Neuron (in vitro differentiated cells): Measurements from ENCODE around the gene CHD5.

ENCODE experiments used
- H2AFZ ChIP-seq: one replicate; pipeline ENCODE4 v1.6.1; 2013; ENCODE audit warnings: low read depth, mild to moderate bottlenecking, inconsistent platforms, low read length, moderate library complexity
- H3K27me3 ChIP-seq: one replicate; pipeline ENCODE4 v1.6.1; 2013; ENCODE audit warnings: low read length; ENCODE audit not compliant: insufficient read depth
- H3K36me3 ChIP-seq: one replicate; pipeline ENCODE4 v1.6.1; 2013; ENCODE audit warnings: low read length; ENCODE audit not compliant: insufficient read depth
- H3K4me1 ChIP-seq: one replicate; pipeline ENCODE4 v1.6.1; 2013; ENCODE audit warnings: low read length; ENCODE audit not compliant: insufficient read depth
- H3K4me3 ChIP-seq: 2 replicates; pipeline ENCODE4 v1.5.1; 2013; ENCODE audit warnings: mild to moderate bottlenecking, low read length, moderate library complexity
- H3K9me3 ChIP-seq: one replicate; pipeline ENCODE4 v1.6.1; 2013; ENCODE audit warnings: low read length

Gene CHD5

GRCh38 chr1:6152181-6152580 is 27.9 kb downstream of the CHD5 start:
- no peaks in the 10 kb centered on the region for H3K36me3 ChIP-seq
- no peaks in the 10 kb centered on the region for H3K9me3 ChIP-seq
- H3K4me1 ChIP-seq = no peaks in the 10 kb centered on the region
- H3K4me3 ChIP-seq = no peak overlapping the region
- peaks cover 48% of the 10 kb centered on the region for H3K27me3 ChIP-seq
- no peak overlapping the region for H2AFZ ChIP-seq

DNA sequence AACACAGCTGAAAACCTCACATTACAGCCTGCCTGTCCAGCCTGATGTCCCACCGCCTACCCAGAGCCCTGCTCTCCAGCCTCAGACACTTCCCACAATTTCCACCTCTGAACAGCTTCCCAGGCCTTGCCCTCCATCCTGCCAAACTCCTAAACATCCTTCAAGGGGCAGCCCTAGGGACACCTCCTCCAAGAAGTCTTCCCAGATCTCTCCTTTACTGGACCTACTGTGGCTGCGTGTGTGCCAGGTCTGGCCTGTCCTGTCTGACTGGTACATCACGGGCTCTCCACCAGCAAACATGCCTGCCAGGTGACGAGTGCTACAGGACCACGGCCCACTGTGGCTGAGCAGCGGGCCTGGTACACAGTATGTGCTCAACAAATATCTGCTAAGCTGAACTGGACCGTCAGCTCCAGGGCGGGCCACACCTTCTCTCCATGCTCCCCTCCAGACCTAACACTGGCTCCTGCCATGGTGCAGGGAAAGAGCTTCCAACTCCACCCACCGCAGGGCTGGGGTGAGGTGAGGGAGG is 28.8 kb downstream of the CHD5 start:
- Histone ChIP-seq H3K36me3 (no peaks in the 10 kb centered on the region), H3K9me3 (no peaks in the 10 kb centered on the region), H3K27me3 (peaks cover 48% of the 10 kb centered on the region), H3K4me3 (no peak overlapping the region), H2AFZ (no peak overlapping the region), H3K4me1 (no peaks in the 10 kb centered on the region)

DNA sequence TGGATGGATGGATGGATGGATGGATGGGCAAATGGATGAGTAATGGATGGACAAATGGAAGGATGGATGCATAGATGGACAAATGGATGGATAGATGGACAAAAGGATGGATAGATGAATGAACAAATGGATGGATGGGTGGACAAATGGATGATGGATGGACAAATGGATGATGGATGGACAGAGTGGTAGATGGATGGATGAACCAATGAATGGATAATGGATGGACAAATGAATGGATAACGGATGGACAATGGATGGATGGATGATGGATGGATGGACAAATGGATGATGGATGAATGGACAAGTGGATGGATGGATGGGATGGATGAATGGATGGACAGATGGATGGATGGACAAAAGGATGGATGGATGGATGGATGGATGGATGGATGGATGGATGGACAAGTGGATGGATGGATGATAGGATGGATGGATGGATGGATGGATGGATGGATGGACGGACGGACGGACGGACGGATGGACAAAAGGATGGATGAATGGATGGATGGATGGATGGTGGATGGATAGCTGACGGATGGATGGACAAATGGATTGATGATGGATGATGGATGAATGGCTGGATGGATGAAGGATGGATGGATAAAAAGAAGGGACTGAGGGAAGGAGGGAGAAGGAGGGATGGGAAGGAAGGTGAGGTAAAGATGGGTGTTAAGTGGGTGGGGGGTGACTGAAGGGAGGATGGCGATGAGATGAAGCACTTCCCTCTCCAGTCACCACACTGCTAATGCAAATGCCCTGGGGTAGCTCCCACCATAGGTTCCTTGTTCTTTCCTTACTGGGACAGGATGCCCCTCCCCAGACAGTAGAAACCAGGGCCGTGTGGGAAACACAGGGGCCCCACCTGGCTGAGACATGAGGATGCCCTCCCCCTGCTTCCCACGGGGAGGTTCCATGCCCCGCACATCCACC is 29.8 kb downstream of the CHD5 start:
- Histone ChIP-seq H3K27me3 (peaks cover 50% of the 10 kb centered on the region), H2AFZ (no peak overlapping the region), H3K36me3 (no peaks in the 10 kb centered on the region), H3K9me3 (no peaks in the 10 kb centered on the region), H3K4me1 (no peaks in the 10 kb centered on the region), H3K4me3 (no peak overlapping the region)

GRCh38 chr1:6149597-6149996 is 30.5 kb downstream of the CHD5 start:
- Histone ChIP-seq H3K9me3 (no peaks in the 10 kb centered on the region), H3K27me3 (peaks cover 55% of the 10 kb centered on the region), H2AFZ (no peak overlapping the region), H3K4me3 (no peak overlapping the region), H3K36me3 (no peaks in the 10 kb centered on the region), H3K4me1 (peaks cover 5% of the 10 kb centered on the region)

- Histone ChIP-seq H3K4me3 (no peak overlapping the region), H3K4me1 (peaks cover 8% of the 10 kb centered on the region), H2AFZ (no peak overlapping the region), H3K9me3 (no peaks in the 10 kb centered on the region), H3K36me3 (no peaks in the 10 kb centered on the region), H3K27me3 (peaks cover 53% of the 10 kb centered on the region)
Observed at GRCh38 chr1:6148497-6149241, 31.5 kb downstream of the CHD5 start.

GRCh38 chr1:6145864-6146410 is 34.2 kb downstream of the CHD5 start:
- H3K27me3 ChIP-seq = peaks cover 58% of the 10 kb centered on the region
- peaks cover 8% of the 10 kb centered on the region for H3K4me1 ChIP-seq
- no peak overlapping the region for H3K4me3 ChIP-seq
- H3K36me3 ChIP-seq = no peaks in the 10 kb centered on the region
- no peaks in the 10 kb centered on the region for H3K9me3 ChIP-seq
- no peak overlapping the region for H2AFZ ChIP-seq

DNA sequence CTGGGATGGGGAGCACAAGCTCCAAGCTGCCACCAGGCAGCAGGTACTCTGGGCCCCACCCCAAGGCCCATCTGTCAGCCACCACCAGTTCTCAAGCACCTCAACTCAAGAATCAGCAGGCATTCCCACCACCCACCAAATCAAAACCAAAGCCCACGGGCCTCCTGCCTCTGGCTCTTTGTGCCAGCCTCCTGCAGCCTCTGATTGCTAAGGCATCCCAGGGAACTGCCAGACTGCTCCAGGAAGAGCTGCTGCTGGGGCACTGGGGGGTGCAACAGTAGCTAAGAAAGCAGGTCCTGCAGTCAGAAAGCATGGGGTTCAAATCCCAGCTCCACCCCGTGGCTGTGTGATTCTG is 34.7 kb downstream of the CHD5 start:
- Histone ChIP-seq H3K4me1 (peaks cover 8% of the 10 kb centered on the region), H2AFZ (no peak overlapping the region), H3K4me3 (no peak overlapping the region), H3K9me3 (no peaks in the 10 kb centered on the region), H3K36me3 (no peaks in the 10 kb centered on the region), H3K27me3 (peaks cover 55% of the 10 kb centered on the region)

GRCh38 chr1:6144647-6145395 is 35.3 kb downstream of the CHD5 start:
- Histone ChIP-seq H3K4me3 (no peak overlapping the region), H3K4me1 (peaks cover 8% of the 10 kb centered on the region), H3K27me3 (peaks cover 55% of the 10 kb centered on the region), H3K36me3 (no peaks in the 10 kb centered on the region), H3K9me3 (no peaks in the 10 kb centered on the region), H2AFZ (no peak overlapping the region)

DNA sequence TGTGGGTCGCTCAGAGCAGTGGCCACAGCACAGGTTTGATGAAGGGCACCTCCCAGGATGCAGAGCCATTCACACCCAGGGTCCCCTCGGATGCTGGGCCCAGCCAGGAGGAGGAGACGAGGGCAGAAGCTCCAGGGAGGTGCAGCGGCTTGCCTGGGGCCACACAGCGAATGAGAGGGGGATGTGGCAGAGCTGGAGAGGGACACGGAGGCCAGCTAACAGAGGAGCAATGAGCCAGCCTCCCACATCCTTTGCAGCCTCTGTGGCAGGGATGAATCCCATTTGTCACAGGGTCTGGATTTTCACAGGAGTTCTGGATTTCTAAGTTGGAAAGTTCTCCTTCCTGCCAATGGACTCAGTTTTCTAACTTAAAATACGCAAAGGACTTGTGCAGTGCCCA is 35.9 kb downstream of the CHD5 start:
- Histone ChIP-seq H2AFZ (no peak overlapping the region), H3K4me3 (no peak overlapping the region), H3K36me3 (no peaks in the 10 kb centered on the region), H3K4me1 (peaks cover 8% of the 10 kb centered on the region), H3K9me3 (no peaks in the 10 kb centered on the region), H3K27me3 (peaks cover 53% of the 10 kb centered on the region)

GRCh38 chr1:6143395-6143794 is 36.7 kb downstream of the CHD5 start:
- peaks cover 53% of the 10 kb centered on the region for H3K27me3 ChIP-seq
- H3K4me1 ChIP-seq = peaks cover 8% of the 10 kb centered on the region
- H3K9me3 ChIP-seq = no peaks in the 10 kb centered on the region
- no peaks in the 10 kb centered on the region for H3K36me3 ChIP-seq
- H2AFZ ChIP-seq = no peak overlapping the region
- H3K4me3 ChIP-seq = no peak overlapping the region

GRCh38 chr1:6142734-6143133 is 37.4 kb downstream of the CHD5 start:
- H3K27me3 ChIP-seq = peaks cover 50% of the 10 kb centered on the region
- no peaks in the 10 kb centered on the region for H3K9me3 ChIP-seq
- no peaks in the 10 kb centered on the region for H3K36me3 ChIP-seq
- H2AFZ ChIP-seq = no peak overlapping the region
- peaks cover 8% of the 10 kb centered on the region for H3K4me1 ChIP-seq
- no peak overlapping the region for H3K4me3 ChIP-seq

DNA sequence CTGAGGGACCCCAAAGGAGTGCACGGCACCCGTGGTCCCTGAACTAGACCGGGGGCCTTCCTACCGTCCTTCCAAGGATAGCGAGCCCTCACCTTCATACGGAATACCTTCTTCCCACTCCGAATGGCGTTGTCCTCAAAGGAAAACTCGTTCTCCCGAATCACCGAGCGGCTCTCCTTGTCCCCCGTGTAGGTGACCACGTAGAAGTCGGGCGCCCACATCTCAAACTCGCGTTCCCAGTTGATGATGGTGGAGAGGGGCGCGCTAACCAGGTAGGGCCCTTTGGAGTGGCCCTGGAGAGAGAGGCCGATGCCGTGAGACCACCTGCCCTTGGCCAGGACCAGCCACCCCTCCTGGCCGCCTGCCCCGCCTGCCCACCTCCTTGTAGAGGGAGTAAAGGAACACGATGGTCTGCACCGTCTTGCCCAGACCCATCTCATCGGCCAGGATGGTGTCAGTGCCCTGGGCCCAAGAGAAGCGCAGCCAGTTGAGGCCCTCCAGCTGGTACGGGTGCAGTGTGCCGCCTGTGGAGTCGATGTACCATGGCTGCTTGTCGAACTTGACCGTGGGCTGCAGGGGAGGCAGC is 38.0 kb downstream of the CHD5 start:
- Histone ChIP-seq H3K4me3 (no peak overlapping the region), H3K9me3 (no peaks in the 10 kb centered on the region), H3K27me3 (peaks cover 44% of the 10 kb centered on the region), H2AFZ (no peak overlapping the region), H3K4me1 (peaks cover 8% of the 10 kb centered on the region), H3K36me3 (no peaks in the 10 kb centered on the region)
